Erythroblast (primary cell): Measurements from ENCODE around the gene KMT2E.

Source experiments
- DNase-seq, 2 experiments: peaks; one replicate each; lab custom pipeline; 2025; lab: John Stamatoyannopoulos, UW
- GATA1 ChIP-seq: IDR thresholded peaks from 2 replicates; pipeline ENCODE4 v1.6.1; 2011; ENCODE audit warnings: low read depth, mild to moderate bottlenecking, control low read depth, low read length, moderate library complexity
- POLR2A ChIP-seq: IDR thresholded peaks from 2 replicates; pipeline ENCODE4 v1.6.1; 2011; ENCODE audit warnings: mild to moderate bottlenecking, low read length

Gene KMT2E

GRCh38 chr7:105007298-105007697 lies 6.7 kb upstream of the KMT2E start:
- TF ChIP-seq POLR2A (no peak), GATA1 (no peak)
- DNase-seq: no peak

GRCh38 chr7:105009667-105010503 lies 4.1 kb upstream of the KMT2E start:
- no peak for TF ChIP-seq GATA1
- TF ChIP-seq POLR2A: no peak
- DNase-seq: peak in 1 of 2 experiments; percentile 27

- DNase-seq: no peak
- no peak for TF ChIP-seq GATA1
- TF ChIP-seq POLR2A: no peak
These were observed 3.4 kb upstream of the KMT2E start for GRCh38 chr7:105010504-105011130.

- peak; percentile 55 to 59 for DNase-seq
- TF ChIP-seq GATA1: no peak
- no peak for TF ChIP-seq POLR2A
These were observed 2.7 kb upstream of the KMT2E start for GRCh38 chr7:105011141-105011830.

- DNase-seq: peak; percentile 50 to 72
- TF ChIP-seq POLR2A (no peak), GATA1 (no peak)
These were observed 2.0 kb upstream of the KMT2E start for GRCh38 chr7:105011831-105012502.

- TF ChIP-seq GATA1 (no peak), POLR2A (peak; percentile 97)
- DNase-seq: peak; percentile 98 to 99
These were observed 1.3 kb upstream of the KMT2E start for GRCh38 chr7:105012503-105013220.

- TF ChIP-seq POLR2A: peak; percentile 92
- TF ChIP-seq GATA1: no peak
- DNase-seq: peak; percentile 91 to 95
These were observed 687 bp upstream of the KMT2E start for GRCh38 chr7:105013221-105013815.

- peak; percentile 81 to 84 for DNase-seq
- TF ChIP-seq GATA1: no peak
- TF ChIP-seq POLR2A: peak; percentile 85
These were observed 836 bp downstream of the KMT2E start for GRCh38 chr7:105014693-105015389.

GRCh38 chr7:105015390-105015965 lies 1.5 kb downstream of the KMT2E start:
- TF ChIP-seq POLR2A (no peak), GATA1 (no peak)
- DNase-seq: peak; percentile 80 to 82

GRCh38 chr7:105016068-105016708 lies 2.2 kb downstream of the KMT2E start:
- TF ChIP-seq GATA1: no peak
- TF ChIP-seq POLR2A: no peak
- DNase-seq: peak in 1 of 2 experiments; percentile 42
